Measurements from ENCODE around the gene OXA1L.

OXA1L gene

GRCh38 chr14:22794551-22794951 lies 28.1 kb downstream of the OXA1L start:
- Histone ChIP-seq H4K91ac (ENCODE audit: low read depth, low read length, poor library complexity) (no peak overlapping the region), H2BK5ac (ENCODE audit: low read length) (no peak overlapping the region), H3K18ac (ENCODE audit: low read length) (no peak overlapping the region), H3K23ac (ENCODE audit: low read depth, low read length, poor library complexity) (no peak overlapping the region), H2BK120ac (ENCODE audit: low read depth, low read length) (no peak overlapping the region), H3K79me1 (ENCODE audit: low read depth, low read length) (no peaks in the 10 kb centered on the region), H3K27me3 (ENCODE audit: control insufficient read depth in 3 of 3, insufficient read depth in 3 of 3, low read depth in 1 of 3, low read length in 3 of 3) (peaks cover 0 to 10% (median 0%) of the 10 kb centered on the region in 3 experiments), H2BK12ac (ENCODE audit: low read length) (no peak overlapping the region), H3K27ac (replicated peaks; ENCODE audit: low read length) (no peak overlapping the region), H3K4me3 (ENCODE audit: low read length in 2 of 2) (no peak overlapping the region), H3K9ac (ENCODE audit: low read depth, low read length, poor library complexity) (no peak overlapping the region), H3K4me2 (ENCODE audit: insufficient read depth, low read length, poor library complexity, severe bottlenecking) (no peak overlapping the region), H2AFZ (ENCODE audit: low read length) (no peak overlapping the region), H2BK15ac (ENCODE audit: low read length) (no peak overlapping the region), H3K4me1 (ENCODE audit: control insufficient read depth in 2 of 2, insufficient read depth in 1 of 2, low read depth in 1 of 2, low read length in 2 of 2) (peaks cover 0 to 2% of the 10 kb centered on the region in 2 donors), H2AK5ac (ENCODE audit: low read depth, low read length) (no peak overlapping the region), H3K4ac (ENCODE audit: low read length) (no peak overlapping the region), H3K14ac (ENCODE audit: low read length) (no peak overlapping the region), H3K9me3 (replicated peaks in 1 of 2; ENCODE audit: control insufficient read depth in 2 of 2, insufficient read depth in 1 of 2, low read depth in 1 of 2, low read length in 2 of 2) (no peaks in the 10 kb centered on the region), H4K8ac (ENCODE audit: low read depth, low read length) (no peak overlapping the region), H3K36me3 (replicated peaks in 1 of 2; ENCODE audit: control insufficient read depth in 2 of 2, insufficient read depth in 2 of 2, low read length in 2 of 2) (no peaks in the 10 kb centered on the region)
- DNase-seq (ENCODE audit: low spot score), result no peak
- no CpG with 5 or more reads among the region's 7 CpGs for WGBS, 2 donors (ENCODE audit: extremely low coverage in 2 of 2, insufficient read length in 2 of 2, insufficient replicate concordance in 1 of 2)

- H3K27ac ChIP-seq (replicated peaks; ENCODE audit: low read length), result no peak overlapping the region
- peaks cover 0 to 10% (median 0%) of the 10 kb centered on the region in 3 experiments for H3K27me3 ChIP-seq (ENCODE audit: control insufficient read depth in 3 of 3, insufficient read depth in 3 of 3, low read depth in 1 of 3, low read length in 3 of 3)
- no peak overlapping the region for H2BK15ac ChIP-seq (ENCODE audit: low read length)
- H3K23ac ChIP-seq (ENCODE audit: low read depth, low read length, poor library complexity), result no peak overlapping the region
- H4K91ac ChIP-seq (ENCODE audit: low read depth, low read length, poor library complexity), result no peak overlapping the region
- WGBS, 2 donors (ENCODE audit: extremely low coverage in 2 of 2, insufficient read length in 2 of 2, insufficient replicate concordance in 1 of 2), result no CpG with 5 or more reads among the region's 5 CpGs
- H3K4me3 ChIP-seq (ENCODE audit: low read length in 2 of 2), result no peak overlapping the region
- H3K4ac ChIP-seq (ENCODE audit: low read length), result no peak overlapping the region
- DNase-seq (ENCODE audit: low spot score), result no peak
- no peak overlapping the region for H3K18ac ChIP-seq (ENCODE audit: low read length)
- no peaks in the 10 kb centered on the region for H3K9me3 ChIP-seq (replicated peaks in 1 of 2; ENCODE audit: control insufficient read depth in 2 of 2, insufficient read depth in 1 of 2, low read depth in 1 of 2, low read length in 2 of 2)
- H3K79me1 ChIP-seq (ENCODE audit: low read depth, low read length), result no peaks in the 10 kb centered on the region
- no peak overlapping the region for H2AFZ ChIP-seq (ENCODE audit: low read length)
- no peak overlapping the region for H3K9ac ChIP-seq (ENCODE audit: low read depth, low read length, poor library complexity)
- no peak overlapping the region for H2AK5ac ChIP-seq (ENCODE audit: low read depth, low read length)
- no peak overlapping the region for H2BK120ac ChIP-seq (ENCODE audit: low read depth, low read length)
- H2BK12ac ChIP-seq (ENCODE audit: low read length), result no peak overlapping the region
- H3K4me1 ChIP-seq (ENCODE audit: control insufficient read depth in 2 of 2, insufficient read depth in 1 of 2, low read depth in 1 of 2, low read length in 2 of 2), result peaks cover 0 to 2% of the 10 kb centered on the region in 2 donors
- H3K4me2 ChIP-seq (ENCODE audit: insufficient read depth, low read length, poor library complexity, severe bottlenecking), result no peak overlapping the region
- H2BK5ac ChIP-seq (ENCODE audit: low read length), result no peak overlapping the region
- H3K14ac ChIP-seq (ENCODE audit: low read length), result no peak overlapping the region
- no peak overlapping the region for H4K8ac ChIP-seq (ENCODE audit: low read depth, low read length)
- no peaks in the 10 kb centered on the region for H3K36me3 ChIP-seq (replicated peaks in 1 of 2; ENCODE audit: control insufficient read depth in 2 of 2, insufficient read depth in 2 of 2, low read length in 2 of 2)
Measured at GRCh38 chr14:22796087-22796707, 29.7 kb downstream of the OXA1L start.

GRCh38 chr14:22797017-22797917 lies 30.8 kb downstream of the OXA1L start:
- no CpG with 5 or more reads among the region's 5 CpGs for whole genome bisulfite sequencing, 2 donors (ENCODE audit: extremely low coverage in 2 of 2, insufficient read length in 2 of 2, insufficient replicate concordance in 1 of 2)
- Histone ChIP-seq H3K9me3 (replicated peaks in 1 of 2; ENCODE audit: control insufficient read depth in 2 of 2, insufficient read depth in 1 of 2, low read depth in 1 of 2, low read length in 2 of 2) (no peaks in the 10 kb centered on the region), H3K79me1 (ENCODE audit: low read depth, low read length) (no peaks in the 10 kb centered on the region), H3K23ac (ENCODE audit: low read depth, low read length, poor library complexity) (no peak overlapping the region), H3K4me2 (ENCODE audit: insufficient read depth, low read length, poor library complexity, severe bottlenecking) (no peak overlapping the region), H2BK15ac (ENCODE audit: low read length) (no peak overlapping the region), H3K4me3 (ENCODE audit: low read length in 2 of 2) (no peak overlapping the region), H3K27ac (replicated peaks; ENCODE audit: low read length) (no peak overlapping the region), H2BK12ac (ENCODE audit: low read length) (no peak overlapping the region), H3K4me1 (ENCODE audit: control insufficient read depth in 2 of 2, insufficient read depth in 1 of 2, low read depth in 1 of 2, low read length in 2 of 2) (peaks cover 0 to 2% of the 10 kb centered on the region in 2 donors), H3K14ac (ENCODE audit: low read length) (no peak overlapping the region), H4K91ac (ENCODE audit: low read depth, low read length, poor library complexity) (no peak overlapping the region), H3K18ac (ENCODE audit: low read length) (no peak overlapping the region), H2AFZ (ENCODE audit: low read length) (no peak overlapping the region), H3K27me3 (ENCODE audit: control insufficient read depth in 3 of 3, insufficient read depth in 3 of 3, low read depth in 1 of 3, low read length in 3 of 3) (peaks cover 0 to 10% (median 0%) of the 10 kb centered on the region in 3 experiments), H3K4ac (ENCODE audit: low read length) (no peak overlapping the region), H3K36me3 (replicated peaks in 1 of 2; ENCODE audit: control insufficient read depth in 2 of 2, insufficient read depth in 2 of 2, low read length in 2 of 2) (no peaks in the 10 kb centered on the region), H3K9ac (ENCODE audit: low read depth, low read length, poor library complexity) (no peak overlapping the region), H2AK5ac (ENCODE audit: low read depth, low read length) (no peak overlapping the region), H2BK120ac (ENCODE audit: low read depth, low read length) (no peak overlapping the region), H4K8ac (ENCODE audit: low read depth, low read length) (no peak overlapping the region), H2BK5ac (ENCODE audit: low read length) (no peak overlapping the region)
- no peak for DNase-seq (ENCODE audit: low spot score)

- no peak overlapping the region for H2BK12ac ChIP-seq (ENCODE audit: low read length)
- H3K9ac ChIP-seq (ENCODE audit: low read depth, low read length, poor library complexity), result no peak overlapping the region
- no peak overlapping the region for H2AFZ ChIP-seq (ENCODE audit: low read length)
- no peaks in the 10 kb centered on the region for H3K9me3 ChIP-seq (replicated peaks in 1 of 2; ENCODE audit: control insufficient read depth in 2 of 2, insufficient read depth in 1 of 2, low read depth in 1 of 2, low read length in 2 of 2)
- H3K4me2 ChIP-seq (ENCODE audit: insufficient read depth, low read length, poor library complexity, severe bottlenecking), result no peak overlapping the region
- H3K27ac ChIP-seq (replicated peaks; ENCODE audit: low read length), result no peak overlapping the region
- H4K91ac ChIP-seq (ENCODE audit: low read depth, low read length, poor library complexity), result no peak overlapping the region
- H2BK120ac ChIP-seq (ENCODE audit: low read depth, low read length), result no peak overlapping the region
- no peak for DNase-seq (ENCODE audit: low spot score)
- H3K79me1 ChIP-seq (ENCODE audit: low read depth, low read length), result no peaks in the 10 kb centered on the region
- WGBS, 2 donors (ENCODE audit: extremely low coverage in 2 of 2, insufficient read length in 2 of 2, insufficient replicate concordance in 1 of 2), result no CpG with 5 or more reads among the region's 2 CpGs
- no peak overlapping the region for H3K4me3 ChIP-seq (ENCODE audit: low read length in 2 of 2)
- H3K4me1 ChIP-seq (ENCODE audit: control insufficient read depth in 2 of 2, insufficient read depth in 1 of 2, low read depth in 1 of 2, low read length in 2 of 2), result peaks cover 0 to 2% of the 10 kb centered on the region in 2 donors
- H2AK5ac ChIP-seq (ENCODE audit: low read depth, low read length), result no peak overlapping the region
- H2BK15ac ChIP-seq (ENCODE audit: low read length), result no peak overlapping the region
- H4K8ac ChIP-seq (ENCODE audit: low read depth, low read length), result no peak overlapping the region
- H3K36me3 ChIP-seq (replicated peaks in 1 of 2; ENCODE audit: control insufficient read depth in 2 of 2, insufficient read depth in 2 of 2, low read length in 2 of 2), result no peaks in the 10 kb centered on the region
- peaks cover 0 to 12% (median 0%) of the 10 kb centered on the region in 3 experiments for H3K27me3 ChIP-seq (ENCODE audit: control insufficient read depth in 3 of 3, insufficient read depth in 3 of 3, low read depth in 1 of 3, low read length in 3 of 3)
- H3K23ac ChIP-seq (ENCODE audit: low read depth, low read length, poor library complexity), result no peak overlapping the region
- no peak overlapping the region for H3K18ac ChIP-seq (ENCODE audit: low read length)
- no peak overlapping the region for H3K14ac ChIP-seq (ENCODE audit: low read length)
- no peak overlapping the region for H3K4ac ChIP-seq (ENCODE audit: low read length)
- H2BK5ac ChIP-seq (ENCODE audit: low read length), result no peak overlapping the region
Measured at GRCh38 chr14:22798528-22798927, 32.0 kb downstream of the OXA1L start.

Measured in neuronal stem cell (in vitro differentiated cells).